Hematopoietic multipotent progenitor cell (in vitro differentiated cells): ENCODE measurements around the gene GPR87. TPM values are rescaled to one million over a fixed set of nuclear protein-coding genes. Genes with fewer than 3 reads are reported as not detected.

Source experiments
- DNase-seq, 3 donors: peaks; one replicate each; pipeline ENCODE4 v3.0.0-alpha.2; 2011 to 2015; ENCODE audit warnings: low read depth in 2 of 3, low spot score in 2 of 3
- total RNA-seq: library from RNA; depleted of rRNA; stranded (reverse); fragments of >200 nt; gene quantifications from one replicate; pipeline ENCODE4 v1.2.3, GENCODE V29; 2012

GPR87 gene
- total RNA-seq, 1 donor, result not detected

GRCh38 chr3:151289445-151289844 is 27.2 kb downstream of the GPR87 start:
- DNase-seq, result no peak

GRCh38 chr3:151285940-151286339 is 30.7 kb downstream of the GPR87 start:
- DNase-seq, result no peak

- DNase-seq, result peak in 1 of 3 donors; percentile 11
Measured at GRCh38 chr3:151283907-151284461, 32.6 kb downstream of the GPR87 start.

GRCh38 chr3:151283387-151283786 is 33.2 kb downstream of the GPR87 start:
- no peak for DNase-seq

- peak; percentile 31 to 88 (median 62) for DNase-seq
Measured at GRCh38 chr3:151282921-151283320, 33.7 kb downstream of the GPR87 start.

- DNase-seq, result no peak
Measured at GRCh38 chr3:151281671-151282324, 34.8 kb downstream of the GPR87 start.

GRCh38 chr3:151278230-151278629 is 38.4 kb downstream of the GPR87 start, which contains the start of gene P2RY14:
P2RY14 (minus strand) TSS chr3:151278542; CDS start chr3:151214316, 64,226 bp downstream.
- DNase-seq, result peak in 2 of 3 donors; percentile 68 to 78

GRCh38 chr3:151276687-151277042 is 40.0 kb downstream of the GPR87 start:
- peak in 1 of 3 donors; percentile 35 for DNase-seq

GRCh38 chr3:151276038-151276686 is 40.5 kb downstream of the GPR87 start:
- no peak for DNase-seq

GRCh38 chr3:151275091-151275490 is 41.5 kb downstream of the GPR87 start:
- DNase-seq, result no peak

- DNase-seq, result no peak
Measured at GRCh38 chr3:151269631-151270030, 47.0 kb downstream of the GPR87 start.

GRCh38 chr3:151268267-151269235 is 48.1 kb downstream of the GPR87 start:
- no peak for DNase-seq

- no peak for DNase-seq
Measured at GRCh38 chr3:151267066-151267465, 49.6 kb downstream of the GPR87 start.

GRCh38 chr3:151265866-151266265 is 50.8 kb downstream of the GPR87 start:
- DNase-seq, result peak in 2 of 3 donors; percentile 82 to 95

- DNase-seq, result no peak
Measured at GRCh38 chr3:151265166-151265565, 51.5 kb downstream of the GPR87 start.

GRCh38 chr3:151264605-151265004 is 52.0 kb downstream of the GPR87 start:
- DNase-seq, result no peak

- no peak for DNase-seq
Measured at GRCh38 chr3:151262871-151263525, 53.6 kb downstream of the GPR87 start.

GRCh38 chr3:151259664-151260063 is 57.0 kb downstream of the GPR87 start:
- no peak for DNase-seq

- no peak for DNase-seq
Measured at GRCh38 chr3:151256749-151257148, 59.9 kb downstream of the GPR87 start.

- DNase-seq, result no peak
Measured at GRCh38 chr3:151248772-151249337, 67.8 kb downstream of the GPR87 start.
